Measurements from ENCODE around the gene TMTC1. TPM values are rescaled to one million over a fixed set of nuclear protein-coding genes. Genes with fewer than 3 reads are reported as not detected.

TMTC1 gene
- polyA plus RNA-seq, 1 of the 3 experiments (the other 2 are of a cell fraction) = 0.13 TPM

DNA sequence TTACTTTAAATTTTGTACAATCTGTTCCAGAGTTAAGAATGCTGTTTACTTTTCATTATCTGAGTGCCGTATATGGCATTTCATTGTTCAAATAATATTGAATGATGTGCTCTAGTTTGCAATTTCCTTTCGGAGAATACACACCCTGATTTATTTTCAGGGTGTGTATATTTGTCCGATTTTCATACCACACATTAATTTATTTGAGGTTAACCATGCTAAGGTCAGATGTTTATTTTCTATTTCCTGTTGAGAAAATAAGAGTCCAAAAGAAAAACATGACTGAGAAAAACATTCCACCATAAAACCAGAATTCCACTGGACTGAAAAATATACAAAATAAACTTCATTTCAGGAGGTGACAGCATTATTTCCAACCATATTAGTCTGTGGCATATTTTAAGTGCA is 222.1 kb downstream of the TMTC1 start:
- no peaks in the 10 kb centered on the region for H3K4me1 ChIP-seq (ENCODE audit: control insufficient read depth in 1 of 2, insufficient read depth in 2 of 2, low read depth in 1 of 2, low read length in 1 of 2)
- ChIA-PET POLR2A (no interaction called here), CTCF (interaction anchor here (0.6 to 1.3 kb wide), 4 partner anchors 9 to 1245 kb away, joined by 3 read pairs; no protein-coding TSS in a partner anchor)
- H3K36me3 ChIP-seq (replicated peaks in 1 of 2; ENCODE audit: control insufficient read depth in 1 of 2, insufficient read depth in 2 of 2, low read length in 1 of 2) = no peaks in the 10 kb centered on the region
- TF ChIP-seq EZH2phosphoT487 (IDR thresholded peaks at IDR 0.05; ENCODE audit: borderline replicate concordance, low read depth) = no peak
- no peak for TF ChIP-seq JUND (IDR thresholded peaks at IDR 0.05)
- TF ChIP-seq NFIC (IDR thresholded peaks at IDR 0.05; ENCODE audit: borderline replicate concordance) = no peak
- TF ChIP-seq, protein P1, sequence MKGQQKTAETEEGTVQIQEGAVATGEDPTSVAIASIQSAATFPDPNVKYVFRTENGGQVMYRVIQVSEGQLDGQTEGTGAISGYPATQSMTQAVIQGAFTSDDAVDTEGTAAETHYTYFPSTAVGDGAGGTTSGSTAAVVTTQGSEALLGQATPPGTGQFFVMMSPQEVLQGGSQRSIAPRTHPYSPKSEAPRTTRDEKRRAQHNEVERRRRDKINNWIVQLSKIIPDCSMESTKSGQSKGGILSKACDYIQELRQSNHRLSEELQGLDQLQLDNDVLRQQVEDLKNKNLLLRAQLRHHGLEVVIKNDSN (IDR thresholded peaks at IDR 0.05; ENCODE audit: borderline replicate concordance, low read depth) = no peak
- H3K9me2 ChIP-seq = no peaks in the 10 kb centered on the region
- no peaks in the 10 kb centered on the region for H3K27me3 ChIP-seq (ENCODE audit: insufficient read depth)
- H3K9ac ChIP-seq = no peak overlapping the region
- WGBS (ENCODE audit: low lambda C conversion rate) = 59% methylated on average over 3 of the region's 3 CpGs
- H3F3A ChIP-seq (replicated peaks; ENCODE audit: insufficient read depth) = no peaks in the 10 kb centered on the region
- H2AFZ ChIP-seq (ENCODE audit: low read depth) = no peak overlapping the region
- no peak overlapping the region for H3K27ac ChIP-seq (ENCODE audit: low read depth in 2 of 2, low read length in 1 of 2)
- no peaks in the 10 kb centered on the region for H4K20me1 ChIP-seq (ENCODE audit: insufficient read depth)
- no peaks in the 10 kb centered on the region for H3K79me2 ChIP-seq (ENCODE audit: insufficient read depth)
- DNase-seq = no peak
- H3K9me3 ChIP-seq = no peaks in the 10 kb centered on the region
- H3K4me3 ChIP-seq (ENCODE audit: low read depth in 2 of 2, low read length in 1 of 2) = no peak overlapping the region
- H3K4me2 ChIP-seq = no peak overlapping the region

DNA sequence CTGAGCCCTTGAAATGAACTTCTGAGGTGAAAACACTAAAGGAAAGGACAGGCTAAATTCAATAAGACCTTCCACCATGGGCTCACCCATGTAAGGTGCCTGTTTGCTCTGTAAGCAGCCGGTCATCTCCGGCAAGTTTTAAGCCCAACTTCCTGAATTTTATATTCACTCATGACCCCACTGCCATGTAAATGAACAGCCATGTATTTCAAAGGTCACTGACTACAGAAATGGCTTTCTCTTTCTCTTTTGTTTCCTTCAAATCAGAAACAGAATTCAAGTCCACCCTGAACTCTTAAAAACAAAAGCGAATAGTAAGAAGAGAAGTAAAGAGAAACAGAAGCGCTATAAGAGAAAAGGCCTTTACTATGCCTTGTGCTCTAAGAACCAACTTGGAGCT is 224.5 kb downstream of the TMTC1 start:
- no peaks in the 10 kb centered on the region for H3K4me1 ChIP-seq (ENCODE audit: control insufficient read depth in 1 of 2, insufficient read depth in 2 of 2, low read depth in 1 of 2, low read length in 1 of 2)
- H3K36me3 ChIP-seq (replicated peaks in 1 of 2; ENCODE audit: control insufficient read depth in 1 of 2, insufficient read depth in 2 of 2, low read length in 1 of 2) = no peaks in the 10 kb centered on the region
- no peak for TF ChIP-seq GABPA (IDR thresholded peaks at IDR 0.05; ENCODE audit: low read depth)
- no peak for TF ChIP-seq GATA2 (CRISPR knock-in tag; IDR thresholded peaks at IDR 0.05)
- no peak for TF ChIP-seq EP300 (IDR thresholded peaks at IDR 0.05; ENCODE audit: borderline replicate concordance in 1 of 2, low read depth in 1 of 2, low read length in 1 of 2)
- TF ChIP-seq TCF12 (IDR thresholded peaks at IDR 0.05) = no peak
- TF ChIP-seq, protein P2, sequence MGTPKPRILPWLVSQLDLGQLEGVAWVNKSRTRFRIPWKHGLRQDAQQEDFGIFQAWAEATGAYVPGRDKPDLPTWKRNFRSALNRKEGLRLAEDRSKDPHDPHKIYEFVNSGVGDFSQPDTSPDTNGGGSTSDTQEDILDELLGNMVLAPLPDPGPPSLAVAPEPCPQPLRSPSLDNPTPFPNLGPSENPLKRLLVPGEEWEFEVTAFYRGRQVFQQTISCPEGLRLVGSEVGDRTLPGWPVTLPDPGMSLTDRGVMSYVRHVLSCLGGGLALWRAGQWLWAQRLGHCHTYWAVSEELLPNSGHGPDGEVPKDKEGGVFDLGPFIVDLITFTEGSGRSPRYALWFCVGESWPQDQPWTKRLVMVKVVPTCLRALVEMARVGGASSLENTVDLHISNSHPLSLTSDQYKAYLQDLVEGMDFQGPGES (IDR thresholded peaks at IDR 0.05; ENCODE audit: low read depth, low read length) = no peak
- TF ChIP-seq SMC3 (IDR thresholded peaks at IDR 0.05; ENCODE audit: low read depth, low read length) = no peak
- TF ChIP-seq, protein P3, sequence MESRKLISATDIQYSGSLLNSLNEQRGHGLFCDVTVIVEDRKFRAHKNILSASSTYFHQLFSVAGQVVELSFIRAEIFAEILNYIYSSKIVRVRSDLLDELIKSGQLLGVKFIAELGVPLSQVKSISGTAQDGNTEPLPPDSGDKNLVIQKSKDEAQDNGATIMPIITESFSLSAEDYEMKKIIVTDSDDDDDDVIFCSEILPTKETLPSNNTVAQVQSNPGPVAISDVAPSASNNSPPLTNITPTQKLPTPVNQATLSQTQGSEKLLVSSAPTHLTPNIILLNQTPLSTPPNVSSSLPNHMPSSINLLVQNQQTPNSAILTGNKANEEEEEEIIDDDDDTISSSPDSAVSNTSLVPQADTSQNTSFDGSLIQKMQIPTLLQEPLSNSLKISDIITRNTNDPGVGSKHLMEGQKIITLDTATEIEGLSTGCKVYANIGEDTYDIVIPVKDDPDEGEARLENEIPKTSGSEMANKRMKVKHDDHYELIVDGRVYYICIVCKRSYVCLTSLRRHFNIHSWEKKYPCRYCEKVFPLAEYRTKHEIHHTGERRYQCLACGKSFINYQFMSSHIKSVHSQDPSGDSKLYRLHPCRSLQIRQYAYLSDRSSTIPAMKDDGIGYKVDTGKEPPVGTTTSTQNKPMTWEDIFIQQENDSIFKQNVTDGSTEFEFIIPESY (IDR thresholded peaks at IDR 0.05; ENCODE audit: borderline replicate concordance, low read depth) = no peak
- no peak for TF ChIP-seq RXRA (IDR thresholded peaks at IDR 0.05; ENCODE audit: borderline replicate concordance, low read depth)
- TF ChIP-seq YY1 (IDR thresholded peaks at IDR 0.05; ENCODE audit: low read depth) = no peak
- TF ChIP-seq, protein P4, sequence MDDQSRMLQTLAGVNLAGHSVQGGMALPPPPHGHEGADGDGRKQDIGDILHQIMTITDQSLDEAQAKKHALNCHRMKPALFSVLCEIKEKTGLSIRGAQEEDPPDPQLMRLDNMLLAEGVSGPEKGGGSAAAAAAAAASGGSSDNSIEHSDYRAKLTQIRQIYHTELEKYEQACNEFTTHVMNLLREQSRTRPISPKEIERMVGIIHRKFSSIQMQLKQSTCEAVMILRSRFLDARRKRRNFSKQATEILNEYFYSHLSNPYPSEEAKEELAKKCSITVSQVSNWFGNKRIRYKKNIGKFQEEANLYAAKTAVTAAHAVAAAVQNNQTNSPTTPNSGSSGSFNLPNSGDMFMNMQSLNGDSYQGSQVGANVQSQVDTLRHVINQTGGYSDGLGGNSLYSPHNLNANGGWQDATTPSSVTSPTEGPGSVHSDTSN (IDR thresholded peaks at IDR 0.05) = no peak
- no peak for TF ChIP-seq JUND (IDR thresholded peaks at IDR 0.05)
- no peak for TF ChIP-seq SIN3A (IDR thresholded peaks at IDR 0.05; ENCODE audit: borderline replicate concordance, low read depth, low read length)
- TF ChIP-seq FOXJ3 (CRISPR knock-in tag; IDR thresholded peaks at IDR 0.05) = no peak
- no peak for TF ChIP-seq TAF1 (IDR thresholded peaks at IDR 0.05; ENCODE audit: borderline replicate concordance, low read depth, low read length)
- TF ChIP-seq ELF1 (IDR thresholded peaks at IDR 0.05) = no peak
- H3K27ac ChIP-seq (ENCODE audit: low read depth in 2 of 2, low read length in 1 of 2) = no peak overlapping the region
- WGBS (ENCODE audit: low lambda C conversion rate) = 67% methylated on average over 4 of the region's 4 CpGs
- H4K20me1 ChIP-seq (ENCODE audit: insufficient read depth) = no peaks in the 10 kb centered on the region
- no peaks in the 10 kb centered on the region for H3K27me3 ChIP-seq (ENCODE audit: insufficient read depth)
- no peaks in the 10 kb centered on the region for H3K9me2 ChIP-seq
- H3K9ac ChIP-seq = no peak overlapping the region
- CTCF ChIA-PET = interaction anchor here (0.6 to 1.2 kb wide), 2 partner anchors 39 to 103 kb away, joined by 3 to 6 read pairs; no protein-coding TSS in a partner anchor
- H3K79me2 ChIP-seq (ENCODE audit: insufficient read depth) = no peaks in the 10 kb centered on the region
- no peak overlapping the region for H3K4me3 ChIP-seq (ENCODE audit: low read depth in 2 of 2, low read length in 1 of 2)
- no peaks in the 10 kb centered on the region for H3F3A ChIP-seq (replicated peaks; ENCODE audit: insufficient read depth)
- no peak overlapping the region for H2AFZ ChIP-seq (ENCODE audit: low read depth)
- no peak for DNase-seq
- H3K4me2 ChIP-seq = no peak overlapping the region
- H3K9me3 ChIP-seq = no peaks in the 10 kb centered on the region
- POLR2A ChIA-PET = no interaction called here
